Tibial artery (tissue), 4 donors: ENCODE measurements around the gene DNHD1.

ENCODE experiments used
- DNase-seq, 2 donors: peaks; one replicate each; pipeline ENCODE4 v3.0.0-alpha.2; 2019
- H3K27ac ChIP-seq, 2 donors: fragments of 200-600 bp; sonication (generic) in 1 of 2; 1 replicate in 1 of 2; 2 replicates in 1 of 2; pipeline ENCODE4 v1.5.1; 2018 to 2019; ENCODE audit warnings: mild to moderate bottlenecking in 1 of 2
- H3K27me3 ChIP-seq, 2 donors: fragments of 200-600 bp; sonication (generic) in 1 of 2; one replicate each; pipeline versions ENCODE4 v1.5.1 to v1.6.0; 2016 to 2019
- H3K36me3 ChIP-seq, 3 donors: fragments of 200-600 bp; sonication (generic) in 2 of 3; one replicate each; pipeline ENCODE4 v1.5.1; 2016 to 2019; ENCODE audit warnings: mild to moderate bottlenecking in 2 of 3
- H3K4me1 ChIP-seq, 4 donors: fragments of 200-600 bp; sonication (generic) in 2 of 4; 1 replicate in 3 of 4; 2 replicates in 1 of 4; pipeline ENCODE4 v1.5.1; 2016 to 2019
- H3K4me3 ChIP-seq, 2 donors: fragments of 200-600 bp; sonication (generic) in 1 of 2; 1 replicate in 1 of 2; 2 replicates in 1 of 2; pipeline ENCODE4 v1.5.1; 2018 to 2019; ENCODE audit warnings: mild to moderate bottlenecking in 2 of 2
- H3K9me3 ChIP-seq, 3 donors: fragments of 200-600 bp; sonication (generic) in 1 of 3; one replicate each; pipeline ENCODE4 v1.5.1; 2016 to 2019
- intact Hi-C: fragments of 100-400 bp; cut with DNase I; formaldehyde crosslinking; loops from one replicate; pipeline ENCODE4 v1.15.0; 2023; ENCODE audit warnings: low total_unique reads
- TF ChIP-seq, protein P1 (sequence below), 2 experiments: fragments of 200-600 bp in 1 of 2; fragments of 450-650 bp in 1 of 2; IDR thresholded peaks; one replicate each; pipeline ENCODE4 v1.5.1; 2017 to 2019; ENCODE audit warnings: antibody characterized with exemption in 2 of 2, mild to moderate bottlenecking in 1 of 2, moderate library complexity in 1 of 2

The DNHD1 gene

GRCh38 chr11:6545917-6546605 is 49.0 kb downstream of the DNHD1 start:
- TF ChIP-seq, protein P1, sequence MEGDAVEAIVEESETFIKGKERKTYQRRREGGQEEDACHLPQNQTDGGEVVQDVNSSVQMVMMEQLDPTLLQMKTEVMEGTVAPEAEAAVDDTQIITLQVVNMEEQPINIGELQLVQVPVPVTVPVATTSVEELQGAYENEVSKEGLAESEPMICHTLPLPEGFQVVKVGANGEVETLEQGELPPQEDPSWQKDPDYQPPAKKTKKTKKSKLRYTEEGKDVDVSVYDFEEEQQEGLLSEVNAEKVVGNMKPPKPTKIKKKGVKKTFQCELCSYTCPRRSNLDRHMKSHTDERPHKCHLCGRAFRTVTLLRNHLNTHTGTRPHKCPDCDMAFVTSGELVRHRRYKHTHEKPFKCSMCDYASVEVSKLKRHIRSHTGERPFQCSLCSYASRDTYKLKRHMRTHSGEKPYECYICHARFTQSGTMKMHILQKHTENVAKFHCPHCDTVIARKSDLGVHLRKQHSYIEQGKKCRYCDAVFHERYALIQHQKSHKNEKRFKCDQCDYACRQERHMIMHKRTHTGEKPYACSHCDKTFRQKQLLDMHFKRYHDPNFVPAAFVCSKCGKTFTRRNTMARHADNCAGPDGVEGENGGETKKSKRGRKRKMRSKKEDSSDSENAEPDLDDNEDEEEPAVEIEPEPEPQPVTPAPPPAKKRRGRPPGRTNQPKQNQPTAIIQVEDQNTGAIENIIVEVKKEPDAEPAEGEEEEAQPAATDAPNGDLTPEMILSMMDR (IDR thresholded peaks at IDR 0.05), result no peak
- Histone ChIP-seq H3K27me3 (no peaks in the 10 kb centered on the region), H3K27ac (no peak overlapping the region), H3K4me1 (no peaks in the 10 kb centered on the region), H3K4me3 (no peak overlapping the region), H3K36me3 (peaks cover 0 to 42% (median 22%) of the 10 kb centered on the region in 3 donors), H3K9me3 (no peaks in the 10 kb centered on the region)
- intact Hi-C loops, result no loop called here
- DNase-seq, result no peak

GRCh38 chr11:6546735-6547134 is 49.7 kb downstream of the DNHD1 start:
- TF ChIP-seq, protein P1 (IDR thresholded peaks at IDR 0.05), result no peak
- intact Hi-C loops, result no loop called here
- H3K4me3 ChIP-seq, result no peak overlapping the region

GRCh38 chr11:6547177-6547576 is 50.1 kb downstream of the DNHD1 start:
- intact Hi-C loops, result no loop called here
- no peak overlapping the region for H3K27ac ChIP-seq
- TF ChIP-seq, protein P1 (IDR thresholded peaks at IDR 0.05), result no peak
- no peaks in the 10 kb centered on the region for H3K4me1 ChIP-seq
- H3K9me3 ChIP-seq, result no peaks in the 10 kb centered on the region
- no peaks in the 10 kb centered on the region for H3K27me3 ChIP-seq
- H3K36me3 ChIP-seq, result peaks cover 0 to 42% (median 22%) of the 10 kb centered on the region in 3 donors
- no peak for DNase-seq
- H3K4me3 ChIP-seq, result no peak overlapping the region

More at GRCh38 chr11:6546735-6547134, 49.7 kb downstream of the DNHD1 start:
- H3K9me3 ChIP-seq, result no peaks in the 10 kb centered on the region
- peaks cover 0 to 42% (median 22%) of the 10 kb centered on the region in 3 donors for H3K36me3 ChIP-seq
- no peak for DNase-seq
- H3K4me1 ChIP-seq, result no peaks in the 10 kb centered on the region
- H3K27ac ChIP-seq, result no peak overlapping the region
- H3K27me3 ChIP-seq, result no peaks in the 10 kb centered on the region

GRCh38 chr11:6548121-6548520 is 51.0 kb downstream of the DNHD1 start:
- DNase-seq, result no peak
- intact Hi-C loops, result no loop called here
- TF ChIP-seq, protein P1 (IDR thresholded peaks at IDR 0.05), result no peak
- Histone ChIP-seq H3K36me3 (peaks cover 0 to 36% (median 22%) of the 10 kb centered on the region in 3 donors), H3K9me3 (no peaks in the 10 kb centered on the region), H3K27me3 (no peaks in the 10 kb centered on the region), H3K4me1 (no peaks in the 10 kb centered on the region), H3K4me3 (no peak overlapping the region), H3K27ac (no peak overlapping the region)

DNA sequence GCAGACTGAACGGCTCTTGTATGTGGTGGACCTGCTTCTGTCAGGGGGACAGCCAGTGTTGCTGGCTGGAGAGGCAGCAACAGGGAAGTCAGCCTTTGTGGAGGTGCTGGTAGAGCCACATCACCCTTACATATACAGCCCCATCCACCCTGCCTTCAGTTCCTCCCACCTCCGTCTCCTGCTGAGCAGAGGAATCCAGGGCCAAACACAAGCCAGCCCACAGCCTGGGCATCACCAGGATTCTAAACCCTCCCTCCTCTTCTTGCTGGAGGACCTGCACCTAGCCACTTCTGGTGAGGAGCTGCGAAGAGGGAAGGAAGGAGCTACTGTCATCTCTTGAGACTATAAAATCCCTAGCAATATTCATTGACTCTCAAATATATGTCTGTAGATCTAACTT is 51.6 kb downstream of the DNHD1 start:
- no peak overlapping the region for H3K27ac ChIP-seq
- H3K4me3 ChIP-seq, result no peak overlapping the region
- H3K9me3 ChIP-seq, result no peaks in the 10 kb centered on the region
- intact Hi-C loops, result no loop called here
- H3K36me3 ChIP-seq, result peaks cover 0 to 36% (median 22%) of the 10 kb centered on the region in 3 donors
- DNase-seq, result no peak
- no peaks in the 10 kb centered on the region for H3K27me3 ChIP-seq
- TF ChIP-seq, protein P1 (IDR thresholded peaks at IDR 0.05), result no peak
- H3K4me1 ChIP-seq, result no peaks in the 10 kb centered on the region
